Sigmoid colon (tissue), 4 donors: Measurements from ENCODE around the gene ELMO1.

Experiments used
- CTCF ChIP-seq, 4 experiments: fragments of 450-650 bp in 3 of 4; fragments of 200-600 bp in 1 of 4; IDR thresholded peaks; one replicate each; pipeline ENCODE4 v1.5.1; 2016 to 2019; ENCODE audit warnings: antibody characterized with exemption in 4 of 4, mild to moderate bottlenecking in 3 of 4, moderate library complexity in 2 of 4
- POLR2A ChIP-seq, 2 donors: fragments of 450-650 bp; IDR thresholded peaks; one replicate each; pipeline ENCODE4 v1.6.1; 2016; ENCODE audit warnings: antibody characterized with exemption in 2 of 2, mild to moderate bottlenecking in 2 of 2, moderate library complexity in 2 of 2
- POLR2AphosphoS5 ChIP-seq, 4 donors: sonication (generic); formaldehyde crosslinking; IDR thresholded peaks; one replicate each; pipeline ENCODE4 v1.6.1; 2017; ENCODE audit warnings: antibody characterized with exemption in 4 of 4

DNA sequence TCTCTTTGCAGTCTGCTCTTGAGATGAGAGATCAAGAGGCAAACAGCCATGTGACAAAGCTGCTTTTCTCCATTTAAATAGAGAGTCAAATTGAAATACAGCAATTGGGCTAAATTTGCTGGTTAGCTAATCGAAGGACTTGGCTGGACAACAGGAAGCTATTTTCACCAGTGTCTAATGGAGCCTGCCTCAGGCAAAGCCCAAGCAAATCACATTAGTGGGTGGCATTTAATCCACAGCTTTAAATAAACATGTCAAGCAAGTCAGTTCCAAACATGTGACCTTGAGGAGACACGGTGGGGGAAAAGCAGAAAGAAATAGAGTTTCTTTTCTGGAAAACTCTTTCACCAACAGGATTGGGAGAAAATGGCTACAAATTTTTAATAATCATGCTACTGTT is 543.9 kb downstream of the ELMO1 start:
- TF ChIP-seq POLR2A (IDR thresholded peaks at IDR 0.05) (no peak), POLR2AphosphoS5 (IDR thresholded peaks at IDR 0.05) (no peak), CTCF (IDR thresholded peaks at IDR 0.05) (no peak)
